ENCODE data around the gene RAB36. TPM values are rescaled to one million over a fixed set of nuclear protein-coding genes. Genes with fewer than 3 reads are reported as not detected.

RAB36 gene
- total and polyA plus RNA-seq, 9 of the 15 experiments (the other 6 are each of a cell fraction or from before 2014, with no cell fraction given): 0.04 to 0.50 (median 0.08) TPM; not detected in 3

DNA sequence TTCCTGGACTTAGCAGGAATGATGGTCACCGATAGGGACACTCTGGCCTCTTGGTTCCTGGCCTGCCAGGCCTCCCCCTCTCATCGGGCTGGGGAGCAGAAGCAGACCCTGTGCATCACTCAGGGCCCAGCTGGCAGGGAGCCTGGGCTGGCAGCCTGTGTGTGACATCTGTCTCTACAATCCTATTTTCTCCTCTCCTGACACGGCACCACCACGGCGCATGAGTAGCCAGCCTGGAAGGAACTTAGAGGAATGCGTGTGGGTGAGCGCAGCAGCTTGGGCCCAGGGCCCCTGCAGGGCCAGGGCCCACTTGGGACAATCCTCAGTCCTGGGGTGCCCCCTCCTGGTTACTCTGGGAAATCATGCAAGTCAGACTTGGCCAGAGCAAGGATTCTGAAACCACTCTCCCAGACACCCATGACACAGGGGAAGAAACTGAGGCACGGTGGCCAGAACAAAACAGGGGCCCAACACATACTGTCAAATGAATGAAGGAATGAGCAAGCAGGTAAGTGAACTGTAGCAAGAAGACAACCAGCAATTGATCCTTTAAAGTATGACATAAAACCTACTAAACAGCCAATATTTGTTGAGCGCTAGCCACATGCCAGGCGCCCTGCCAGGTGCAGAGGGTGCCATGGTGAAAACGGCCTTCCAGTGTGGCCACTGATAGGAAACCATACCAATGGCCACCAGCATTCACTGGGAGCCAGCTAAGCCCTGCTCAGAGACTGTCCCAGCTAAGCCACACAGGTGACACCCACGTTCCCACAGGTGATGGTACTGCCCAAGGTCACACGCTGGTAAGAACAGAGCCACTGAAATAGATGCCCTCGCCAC is 16.8 kb upstream of the RAB36 start (continued):
- TF ChIP-seq, protein P1, sequence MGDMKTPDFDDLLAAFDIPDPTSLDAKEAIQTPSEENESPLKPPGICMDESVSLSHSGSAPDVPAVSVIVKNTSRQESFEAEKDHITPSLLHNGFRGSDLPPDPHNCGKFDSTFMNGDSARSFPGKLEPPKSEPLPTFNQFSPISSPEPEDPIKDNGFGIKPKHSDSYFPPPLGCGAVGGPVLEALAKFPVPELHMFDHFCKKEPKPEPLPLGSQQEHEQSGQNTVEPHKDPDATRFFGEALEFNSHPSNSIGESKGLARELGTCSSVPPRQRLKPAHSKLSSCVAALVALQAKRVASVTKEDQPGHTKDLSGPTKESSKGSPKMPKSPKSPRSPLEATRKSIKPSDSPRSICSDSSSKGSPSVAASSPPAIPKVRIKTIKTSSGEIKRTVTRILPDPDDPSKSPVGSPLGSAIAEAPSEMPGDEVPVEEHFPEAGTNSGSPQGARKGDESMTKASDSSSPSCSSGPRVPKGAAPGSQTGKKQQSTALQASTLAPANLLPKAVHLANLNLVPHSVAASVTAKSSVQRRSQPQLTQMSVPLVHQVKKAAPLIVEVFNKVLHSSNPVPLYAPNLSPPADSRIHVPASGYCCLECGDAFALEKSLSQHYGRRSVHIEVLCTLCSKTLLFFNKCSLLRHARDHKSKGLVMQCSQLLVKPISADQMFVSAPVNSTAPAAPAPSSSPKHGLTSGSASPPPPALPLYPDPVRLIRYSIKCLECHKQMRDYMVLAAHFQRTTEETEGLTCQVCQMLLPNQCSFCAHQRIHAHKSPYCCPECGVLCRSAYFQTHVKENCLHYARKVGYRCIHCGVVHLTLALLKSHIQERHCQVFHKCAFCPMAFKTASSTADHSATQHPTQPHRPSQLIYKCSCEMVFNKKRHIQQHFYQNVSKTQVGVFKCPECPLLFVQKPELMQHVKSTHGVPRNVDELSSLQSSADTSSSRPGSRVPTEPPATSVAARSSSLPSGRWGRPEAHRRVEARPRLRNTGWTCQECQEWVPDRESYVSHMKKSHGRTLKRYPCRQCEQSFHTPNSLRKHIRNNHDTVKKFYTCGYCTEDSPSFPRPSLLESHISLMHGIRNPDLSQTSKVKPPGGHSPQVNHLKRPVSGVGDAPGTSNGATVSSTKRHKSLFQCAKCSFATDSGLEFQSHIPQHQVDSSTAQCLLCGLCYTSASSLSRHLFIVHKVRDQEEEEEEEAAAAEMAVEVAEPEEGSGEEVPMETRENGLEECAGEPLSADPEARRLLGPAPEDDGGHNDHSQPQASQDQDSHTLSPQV (IDR thresholded peaks at IDR 0.05): no peak
- TF ChIP-seq ZNF444 (CRISPR knock-in tag; IDR thresholded peaks at IDR 0.05) (no peak), ZNF431 (CRISPR knock-in tag; IDR thresholded peaks at IDR 0.05) (no peak), BMI1 (IDR thresholded peaks at IDR 0.05; ENCODE audit: low read length) (peak; percentile 72), PTBP1 (IDR thresholded peaks at IDR 0.05; ENCODE audit: low read depth, low read length) (no peak), ZNF644 (tag; IDR thresholded peaks at IDR 0.05; ENCODE audit: low read depth) (no peak), MAFG (tag; conservative IDR thresholded peaks at IDR 0.05) (no peak), TCF3 (CRISPR knock-in tag; IDR thresholded peaks at IDR 0.05) (no peak), NRF1 (conservative IDR thresholded peaks at IDR 0.05 in 1 of 2, IDR thresholded peaks at IDR 0.05 in 1 of 2) (no peak), ZNF133 (CRISPR knock-in tag; IDR thresholded peaks at IDR 0.05) (no peak), SMARCA4 (IDR thresholded peaks at IDR 0.05) (no peak), TRIM24 (IDR thresholded peaks at IDR 0.05) (no peak), ILF3 (IDR thresholded peaks at IDR 0.05; ENCODE audit: borderline replicate concordance) (no peak)
- TF ChIP-seq, protein P2, sequence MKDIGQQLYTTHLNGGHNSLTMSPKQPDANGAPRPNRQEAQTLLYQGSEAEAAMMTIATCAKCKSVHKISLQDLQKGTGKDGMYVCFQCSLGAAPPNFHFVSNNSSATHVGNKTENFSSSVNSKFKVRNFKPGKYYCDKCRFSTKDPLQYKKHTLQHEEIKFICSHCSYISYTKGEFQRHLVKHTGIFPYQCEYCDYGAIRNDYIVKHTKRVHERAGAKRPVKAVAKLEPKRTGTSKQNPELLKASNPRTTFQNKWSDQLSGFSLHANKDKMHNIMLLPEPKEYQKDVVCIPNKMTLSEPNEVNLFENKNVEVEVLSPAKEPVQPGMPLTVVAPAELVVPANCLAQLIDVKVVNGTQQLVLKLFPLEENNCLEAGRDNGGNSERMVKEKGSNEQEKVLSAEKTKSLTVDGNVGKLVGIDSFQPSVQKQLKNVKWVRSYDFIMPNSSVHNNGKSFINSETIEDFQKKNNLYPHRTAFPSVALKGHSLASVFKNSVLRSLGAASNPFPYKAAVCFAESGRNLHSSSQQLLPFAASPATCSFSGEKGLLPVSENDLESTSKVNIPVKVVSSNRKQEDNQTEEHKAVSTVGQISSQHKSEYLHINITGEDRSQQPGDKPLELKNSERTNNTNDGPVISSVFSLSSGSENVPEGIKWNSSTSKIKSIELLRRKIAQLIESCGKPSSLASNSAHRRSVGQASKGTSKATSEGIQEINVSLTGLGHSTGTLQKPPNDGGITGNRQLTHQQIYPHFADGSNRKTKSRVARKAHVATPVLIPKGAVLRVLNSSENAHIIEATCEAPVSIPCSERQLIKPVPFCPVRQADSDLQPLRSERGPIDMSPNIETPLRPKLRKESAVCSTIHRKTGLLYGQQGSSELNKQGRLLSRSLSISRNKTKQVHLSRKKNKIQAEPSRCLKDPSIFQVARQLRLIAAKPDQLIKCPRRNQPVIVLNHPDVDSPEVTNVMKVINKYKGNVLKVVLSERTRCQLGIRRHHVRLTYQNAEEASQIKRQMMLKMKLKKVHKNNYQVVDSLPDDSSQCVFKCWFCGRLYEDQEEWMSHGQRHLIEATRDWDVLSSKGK (CRISPR knock-in tag; IDR thresholded peaks at IDR 0.05): no peak
- TF ChIP-seq, protein P3, sequence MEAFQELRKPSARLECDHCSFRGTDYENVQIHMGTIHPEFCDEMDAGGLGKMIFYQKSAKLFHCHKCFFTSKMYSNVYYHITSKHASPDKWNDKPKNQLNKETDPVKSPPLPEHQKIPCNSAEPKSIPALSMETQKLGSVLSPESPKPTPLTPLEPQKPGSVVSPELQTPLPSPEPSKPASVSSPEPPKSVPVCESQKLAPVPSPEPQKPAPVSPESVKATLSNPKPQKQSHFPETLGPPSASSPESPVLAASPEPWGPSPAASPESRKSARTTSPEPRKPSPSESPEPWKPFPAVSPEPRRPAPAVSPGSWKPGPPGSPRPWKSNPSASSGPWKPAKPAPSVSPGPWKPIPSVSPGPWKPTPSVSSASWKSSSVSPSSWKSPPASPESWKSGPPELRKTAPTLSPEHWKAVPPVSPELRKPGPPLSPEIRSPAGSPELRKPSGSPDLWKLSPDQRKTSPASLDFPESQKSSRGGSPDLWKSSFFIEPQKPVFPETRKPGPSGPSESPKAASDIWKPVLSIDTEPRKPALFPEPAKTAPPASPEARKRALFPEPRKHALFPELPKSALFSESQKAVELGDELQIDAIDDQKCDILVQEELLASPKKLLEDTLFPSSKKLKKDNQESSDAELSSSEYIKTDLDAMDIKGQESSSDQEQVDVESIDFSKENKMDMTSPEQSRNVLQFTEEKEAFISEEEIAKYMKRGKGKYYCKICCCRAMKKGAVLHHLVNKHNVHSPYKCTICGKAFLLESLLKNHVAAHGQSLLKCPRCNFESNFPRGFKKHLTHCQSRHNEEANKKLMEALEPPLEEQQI (IDR thresholded peaks at IDR 0.05): no peak
- TF ChIP-seq, protein P4, sequence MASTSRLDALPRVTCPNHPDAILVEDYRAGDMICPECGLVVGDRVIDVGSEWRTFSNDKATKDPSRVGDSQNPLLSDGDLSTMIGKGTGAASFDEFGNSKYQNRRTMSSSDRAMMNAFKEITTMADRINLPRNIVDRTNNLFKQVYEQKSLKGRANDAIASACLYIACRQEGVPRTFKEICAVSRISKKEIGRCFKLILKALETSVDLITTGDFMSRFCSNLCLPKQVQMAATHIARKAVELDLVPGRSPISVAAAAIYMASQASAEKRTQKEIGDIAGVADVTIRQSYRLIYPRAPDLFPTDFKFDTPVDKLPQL (IDR thresholded peaks at IDR 0.05; ENCODE audit: extremely low read depth, insufficient read length): no peak

Measured in K562 (cell line).